HCT116 (cell line): ENCODE results near the gene SHISAL1. TPM values are rescaled to one million over a fixed set of nuclear protein-coding genes. Genes with fewer than 3 reads are reported as not detected.

ENCODE experiments used
- ATAC-seq: fragments of 200-7000 bp; cut with Tn5 transposase; 2 replicates; pipeline ENCODE4 v1.9.1; 2020; ENCODE audit warnings: mild to moderate bottlenecking, moderate library complexity
- BruUV-seq: library from RNA; stranded (reverse); fragments of 400-500 nt; replicated peaks from 2 replicates; lab custom pipeline; 2021; lab: Mats Ljungman, UMichigan
- CTCF ChIA-PET: fragments of 300-600 bp; sonication (Branson Sonifier 250); formaldehyde crosslinking; loops from one replicate; lab custom pipeline; 2021; ENCODE audit warnings: antibody characterized with exemption; lab: Charles Lee
- POLR2A ChIA-PET: fragments of 300-600, 350-600 bp; sonication (Branson Sonifier 250); formaldehyde crosslinking; loops from one replicate; lab custom pipeline; 2021; ENCODE audit warnings: antibody characterized with exemption; lab: Charles Lee
- RAD21 ChIA-PET, 2 experiments: fragments of 300-600 bp; sonication (Branson Sonifier 250); formaldehyde crosslinking; loops; one replicate each; lab custom pipeline; 2023; ENCODE audit warnings: low total read pairs in 2 of 2; ENCODE audit not compliant: uncharacterized antibody in 2 of 2, unreplicated experiment in 2 of 2, low non-redundant PET in 1 of 2; lab: Charles Lee
- DNase-seq: peaks from one replicate; pipeline ENCODE4 v3.0.0-alpha.2; 2010; ENCODE audit warnings: low read depth, low spot score
- H2AFZ ChIP-seq: fragments of 200-600 bp; shearing (Covaris generic), sonication (generic); 2 replicates; pipeline ENCODE4 v1.6.1; 2017; ENCODE audit warnings: low read depth, mixed run types, mixed read lengths, antibody characterized with exemption, low read length; ENCODE audit not compliant: poor library complexity, severe bottlenecking
- H3K27ac ChIP-seq: 2 replicates; pipeline ENCODE4 v1.5.1; 2012; ENCODE audit warnings: low read depth, low read length
- H3K27me3 ChIP-seq: fragments of 200-600 bp; sonication (generic); 2 replicates; pipeline ENCODE4 v1.6.1; 2016; ENCODE audit warnings: mixed run types, low read length, mixed read lengths; ENCODE audit not compliant: insufficient read depth
- H3K36me3 ChIP-seq, 2 experiments: fragments of 200-500 bp in 1 of 2; fragments of 200-600 bp in 1 of 2; sonication (Bioruptor generic) in 1 of 2; sonication (generic) in 1 of 2; 2 replicates each; pipeline versions ENCODE4 v1.5.1 to v1.6.1; 2014 to 2016; ENCODE audit warnings: low read length in 2 of 2, inconsistent platforms in 1 of 2, mixed read lengths in 1 of 2, mixed run types in 1 of 2; ENCODE audit not compliant: insufficient read depth in 2 of 2, control insufficient read depth in 1 of 2
- H3K4me1 ChIP-seq, 2 experiments: fragments of 200-600 bp in 1 of 2; sonication (generic) in 1 of 2; 2 replicates each; pipeline versions ENCODE4 v1.5.1 to v1.6.1; 2012 to 2017; ENCODE audit warnings: low read length in 2 of 2, inconsistent platforms in 1 of 2, mild to moderate bottlenecking in 1 of 2, mixed read lengths in 1 of 2, mixed run types in 1 of 2, moderate library complexity in 1 of 2; ENCODE audit not compliant: insufficient read depth in 2 of 2, control insufficient read depth in 1 of 2
- H3K4me2 ChIP-seq: fragments of 200-600 bp; sonication (generic); 2 replicates; pipeline ENCODE4 v1.6.1; 2017; ENCODE audit warnings: mixed run types, low read length, mixed read lengths
- H3K4me3 ChIP-seq, 2 experiments: fragments of 200-600 bp in 1 of 2; sonication (generic) in 1 of 2; replicated peaks in 1 of 2; 2 replicates each; pipeline ENCODE4 v1.5.1; 2011 to 2016; ENCODE audit warnings: low read length in 2 of 2, control low read depth in 1 of 2, low read depth in 1 of 2, mild to moderate bottlenecking in 1 of 2, mixed read lengths in 1 of 2, mixed run types in 1 of 2
- H3K79me2 ChIP-seq: fragments of 200-600 bp; sonication (generic); 2 replicates; pipeline ENCODE4 v1.6.1; 2017; ENCODE audit warnings: mild to moderate bottlenecking, mixed run types, low read length, moderate library complexity, mixed read lengths; ENCODE audit not compliant: insufficient read depth
- H3K9ac ChIP-seq: fragments of 200-600 bp; sonication (generic); 2 replicates; pipeline ENCODE4 v1.6.1; 2016; ENCODE audit warnings: low read length, mixed read lengths
- H3K9me2 ChIP-seq: fragments of 200-600 bp; sonication (generic), shearing (Covaris generic); 2 replicates; pipeline ENCODE4 v1.6.1; 2017; ENCODE audit warnings: mixed run types, mild to moderate bottlenecking, moderate library complexity; ENCODE audit not compliant: insufficient read depth
- H3K9me3 ChIP-seq, 2 experiments: fragments of 200-500 bp in 1 of 2; fragments of 200-600 bp in 1 of 2; sonication (Bioruptor generic) in 1 of 2; sonication (generic) in 1 of 2; 2 replicates each; pipeline ENCODE4 v1.6.1; 2014 to 2017; ENCODE audit warnings: low read length in 2 of 2, mixed read lengths in 2 of 2, inconsistent platforms in 1 of 2, low read depth in 1 of 2, mild to moderate bottlenecking in 1 of 2, mixed run types in 1 of 2, moderate library complexity in 1 of 2; ENCODE audit not compliant: control insufficient read depth in 1 of 2, insufficient read depth in 1 of 2
- H4K20me1 ChIP-seq: fragments of 200-600 bp; sonication (generic), shearing (Covaris generic); 2 replicates; pipeline ENCODE4 v1.6.1; 2017; ENCODE audit warnings: mixed run types, mild to moderate bottlenecking, moderate library complexity; ENCODE audit not compliant: insufficient read depth
- ATF3 ChIP-seq: IDR thresholded peaks from 2 replicates; pipeline ENCODE4 v1.6.1; 2012
- CBX3 ChIP-seq: IDR thresholded peaks from 2 replicates; pipeline ENCODE4 v1.6.1; 2012; ENCODE audit warnings: low read depth
- EGR1 ChIP-seq: IDR thresholded peaks from 2 replicates; pipeline ENCODE4 v1.6.1; 2012; ENCODE audit warnings: low read depth
- ELF1 ChIP-seq: IDR thresholded peaks from 2 replicates; pipeline ENCODE4 v1.6.1; 2012; ENCODE audit warnings: low read depth, borderline replicate concordance
- EZH2 ChIP-seq: fragments of 200-600 bp; sonication (generic); IDR thresholded peaks from 2 replicates; pipeline ENCODE4 v1.6.1; 2017; ENCODE audit warnings: antibody characterized with exemption, mixed run types
- FOSL1 ChIP-seq: IDR thresholded peaks from 2 replicates; pipeline ENCODE4 v1.6.1; 2012; ENCODE audit warnings: low read depth
- JUND ChIP-seq: IDR thresholded peaks from 2 replicates; pipeline ENCODE4 v1.6.1; 2012
- RAD21 ChIP-seq: IDR thresholded peaks from 2 replicates; pipeline ENCODE4 v1.6.1; 2012; ENCODE audit warnings: low read depth, mild to moderate bottlenecking
- REST ChIP-seq: IDR thresholded peaks from 2 replicates; pipeline ENCODE4 v1.6.1; 2012; ENCODE audit warnings: low read depth
- SIN3A ChIP-seq: IDR thresholded peaks from 2 replicates; pipeline ENCODE4 v1.6.1; 2012; ENCODE audit warnings: low read depth
- SP1 ChIP-seq: IDR thresholded peaks from 2 replicates; pipeline ENCODE4 v1.6.1; 2012; ENCODE audit warnings: low read depth
- TCF7L2 ChIP-seq: IDR thresholded peaks from 2 replicates; pipeline ENCODE4 v1.7.0; 2011; ENCODE audit warnings: borderline replicate concordance, inconsistent platforms; ENCODE audit not compliant: insufficient read depth, insufficient read length; ENCODE audit errors: extremely low read depth
- YY1 ChIP-seq: IDR thresholded peaks from 2 replicates; pipeline ENCODE4 v1.6.1; 2011; ENCODE audit warnings: low read length, low read depth, moderate library complexity, mild to moderate bottlenecking; ENCODE audit not compliant: insufficient replicate concordance; ENCODE audit errors: extremely low read depth
- ZBTB33 ChIP-seq: IDR thresholded peaks from 2 replicates; pipeline ENCODE4 v1.6.1; 2011; ENCODE audit warnings: mild to moderate bottlenecking, low read length, moderate library complexity; ENCODE audit not compliant: insufficient replicate concordance; ENCODE audit errors: extremely low read depth
- ZNF274 ChIP-seq: fragments of 200-500 bp; sonication (Bioruptor generic); IDR thresholded peaks from 2 replicates; pipeline ENCODE4 v1.6.1; 2014; ENCODE audit warnings: mild to moderate bottlenecking, low read depth, low read length, inconsistent platforms
- intact Hi-C: fragments of 100-400 bp; cut with micrococcal nuclease; formaldehyde crosslinking; loops from 2 replicates; pipeline ENCODE4 v1.10.0; 2022
- total RNA-seq: library from RNA; stranded (reverse); gene quantifications from one replicate; pipeline ENCODE4 v1.2.1, GENCODE V29; 2021; ENCODE audit not compliant: unreplicated experiment
- TF ChIP-seq, protein P1 (sequence below), 3 experiments: fragments of 200-600 bp in 1 of 3; sonication (generic) in 1 of 3; IDR thresholded peaks in 2 of 3; conservative IDR thresholded peaks in 1 of 3; 2 replicates each; pipeline ENCODE4 v1.5.1; 2012 to 2017; ENCODE audit warnings: low read depth in 2 of 3, low read length in 2 of 3, antibody characterized with exemption in 1 of 3, borderline replicate concordance in 1 of 3, control low read depth in 1 of 3, mild to moderate bottlenecking in 1 of 3, mixed read lengths in 1 of 3, mixed run types in 1 of 3, moderate library complexity in 1 of 3; ENCODE audit not compliant: insufficient read depth in 1 of 3
- TF ChIP-seq, protein P2 (sequence below): IDR thresholded peaks from 2 replicates; pipeline ENCODE4 v1.6.1; 2012

SHISAL1 gene
- total RNA-seq, 1 experiment from 2014 or later, result not detected

- Histone ChIP-seq H3K9ac (no peak overlapping the region), H3K27ac (no peak overlapping the region), H3K9me3 (no peaks in the 10 kb centered on the region), H3K4me2 (no peak overlapping the region), H3K27me3 (no peaks in the 10 kb centered on the region), H3K9me2 (no peaks in the 10 kb centered on the region), H4K20me1 (no peaks in the 10 kb centered on the region), H3K36me3 (no peaks in the 10 kb centered on the region), H3K4me3 (no peak overlapping the region), H3K4me1 (peaks cover 0 to 8% of the 10 kb centered on the region in 2 experiments; a peak in 2 of 4 replicates), H3K79me2 (no peaks in the 10 kb centered on the region), H2AFZ (no peak overlapping the region)
- ATAC-seq (no peak), DNase-seq (no peak)
- ChIA-PET CTCF (no interaction called here), RAD21 (interaction anchor here in 1 of 2 experiments (0.8 kb wide), 1 partner anchor 86 kb away, joined by 6 read pairs; no protein-coding TSS in a partner anchor), POLR2A (no interaction called here)
- BruUV-seq, result no TSS peak
- no peak for TF ChIP-seq REST
- no peak for TF ChIP-seq TCF7L2
- TF ChIP-seq ZNF274, result no peak
- no peak for TF ChIP-seq FOSL1
- no peak for TF ChIP-seq EGR1
- no peak for TF ChIP-seq ZBTB33
- TF ChIP-seq, protein P1, sequence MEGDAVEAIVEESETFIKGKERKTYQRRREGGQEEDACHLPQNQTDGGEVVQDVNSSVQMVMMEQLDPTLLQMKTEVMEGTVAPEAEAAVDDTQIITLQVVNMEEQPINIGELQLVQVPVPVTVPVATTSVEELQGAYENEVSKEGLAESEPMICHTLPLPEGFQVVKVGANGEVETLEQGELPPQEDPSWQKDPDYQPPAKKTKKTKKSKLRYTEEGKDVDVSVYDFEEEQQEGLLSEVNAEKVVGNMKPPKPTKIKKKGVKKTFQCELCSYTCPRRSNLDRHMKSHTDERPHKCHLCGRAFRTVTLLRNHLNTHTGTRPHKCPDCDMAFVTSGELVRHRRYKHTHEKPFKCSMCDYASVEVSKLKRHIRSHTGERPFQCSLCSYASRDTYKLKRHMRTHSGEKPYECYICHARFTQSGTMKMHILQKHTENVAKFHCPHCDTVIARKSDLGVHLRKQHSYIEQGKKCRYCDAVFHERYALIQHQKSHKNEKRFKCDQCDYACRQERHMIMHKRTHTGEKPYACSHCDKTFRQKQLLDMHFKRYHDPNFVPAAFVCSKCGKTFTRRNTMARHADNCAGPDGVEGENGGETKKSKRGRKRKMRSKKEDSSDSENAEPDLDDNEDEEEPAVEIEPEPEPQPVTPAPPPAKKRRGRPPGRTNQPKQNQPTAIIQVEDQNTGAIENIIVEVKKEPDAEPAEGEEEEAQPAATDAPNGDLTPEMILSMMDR (IDR thresholded peaks at IDR 0.05 in 2 of 3, conservative IDR thresholded peaks at IDR 0.05 in 1 of 3; ENCODE audit: borderline replicate concordance in 1 of 3, insufficient read depth in 1 of 3, low read depth in 2 of 3, low read length in 2 of 3), result no peak
- no peak for TF ChIP-seq SP1
- no peak for TF ChIP-seq ELF1
- no peak for TF ChIP-seq SIN3A
- no peak for TF ChIP-seq YY1
- no peak for TF ChIP-seq JUND
- TF ChIP-seq CBX3, result no peak
- TF ChIP-seq, protein P2, sequence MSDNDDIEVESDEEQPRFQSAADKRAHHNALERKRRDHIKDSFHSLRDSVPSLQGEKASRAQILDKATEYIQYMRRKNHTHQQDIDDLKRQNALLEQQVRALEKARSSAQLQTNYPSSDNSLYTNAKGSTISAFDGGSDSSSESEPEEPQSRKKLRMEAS, result no peak
- TF ChIP-seq ATF3, result no peak
- TF ChIP-seq RAD21, result no peak
- no peak for TF ChIP-seq EZH2
- intact Hi-C loops, result no loop called here
These were observed 5.1 kb downstream of the SHISAL1 start for GRCh38 chr22:44307509-44308169.
